Neural cell (in vitro differentiated cells): ENCODE measurements around the gene DCN. TPM values are rescaled to one million over a fixed set of nuclear protein-coding genes. Genes with fewer than 3 reads are reported as not detected.

ENCODE experiments used
- H2AFZ ChIP-seq: fragments of 200-600, 300-800 bp; sonication (generic), shearing (Covaris generic); 2 replicates; pipeline ENCODE4 v1.6.0; 2014; ENCODE audit warnings: low read depth, mild to moderate bottlenecking, antibody characterized with exemption, low read length, moderate library complexity
- H3F3A ChIP-seq: fragments of 200-600 bp; shearing (Covaris generic); 2 replicates; pipeline ENCODE4 v1.6.1; 2016; ENCODE audit warnings: mild to moderate bottlenecking, moderate library complexity, mixed read lengths, antibody characterized with exemption, low read length; ENCODE audit not compliant: insufficient read depth, poor library complexity, severe bottlenecking
- H3K27ac ChIP-seq: fragments of 200-600, 300-800 bp; sonication (generic), shearing (Covaris generic); 2 replicates; pipeline ENCODE4 v1.5.1; 2014; ENCODE audit warnings: mild to moderate bottlenecking, low read length, moderate library complexity
- H3K27me3 ChIP-seq: fragments of 300-800, 200-600 bp; sonication (generic), shearing (Covaris generic); 2 replicates; pipeline ENCODE4 v1.6.0; 2014; ENCODE audit warnings: mild to moderate bottlenecking, low read depth, low read length, moderate library complexity; ENCODE audit not compliant: insufficient read depth
- H3K36me3 ChIP-seq: fragments of 300-800, 200-600 bp; sonication (generic), shearing (Covaris generic); 2 replicates; pipeline ENCODE4 v1.5.1; 2014; ENCODE audit warnings: mild to moderate bottlenecking, antibody characterized with exemption, low read length, moderate library complexity; ENCODE audit not compliant: insufficient read depth
- H3K4me2 ChIP-seq: fragments of 300-800, 200-600 bp; sonication (generic), shearing (Covaris generic); 2 replicates; pipeline ENCODE4 v1.6.0; 2014; ENCODE audit warnings: mild to moderate bottlenecking, low read length
- H3K4me3 ChIP-seq: fragments of 300-800, 200-600 bp; sonication (generic), shearing (Covaris generic); 2 replicates; pipeline ENCODE4 v1.5.1; 2014; ENCODE audit warnings: mild to moderate bottlenecking, low read length, moderate library complexity
- H3K79me2 ChIP-seq: fragments of 200-600 bp; shearing (Covaris generic); replicated peaks from 2 replicates; pipeline ENCODE4 v1.6.0; 2014; ENCODE audit warnings: mild to moderate bottlenecking, low read length, moderate library complexity; ENCODE audit not compliant: insufficient read depth
- H3K9ac ChIP-seq: fragments of 300-800, 200-600 bp; sonication (generic), shearing (Covaris generic); 2 replicates; pipeline ENCODE4 v1.6.1; 2016; ENCODE audit warnings: mild to moderate bottlenecking, low read length, mixed read lengths
- H3K9me2 ChIP-seq: fragments of 200-600 bp; shearing (Covaris generic); 2 replicates; pipeline ENCODE4 v1.6.1; 2016; ENCODE audit warnings: mild to moderate bottlenecking, low read length, mixed read lengths; ENCODE audit not compliant: insufficient read depth
- H3K9me3 ChIP-seq: fragments of 200-600, 300-800 bp; sonication (generic), shearing (Covaris generic); 2 replicates; pipeline ENCODE4 v1.6.1; 2016; ENCODE audit warnings: mild to moderate bottlenecking, mixed run types, low read length, moderate library complexity, mixed read lengths
- H4K20me1 ChIP-seq: fragments of 200-600 bp; shearing (Covaris generic); 2 replicates; pipeline ENCODE4 v1.6.1; 2016; ENCODE audit warnings: mild to moderate bottlenecking, mixed run types; ENCODE audit not compliant: insufficient read depth
- EP300 ChIP-seq: fragments of 450-650 bp; conservative IDR thresholded peaks from 2 replicates; pipeline ENCODE4 v1.6.1; 2014; ENCODE audit warnings: antibody characterized with exemption, mild to moderate bottlenecking, moderate library complexity; ENCODE audit not compliant: poor library complexity, severe bottlenecking
- EZH2 ChIP-seq: fragments of 200-600, 300-800 bp; shearing (Covaris generic), sonication (generic); IDR thresholded peaks from 2 replicates; pipeline ENCODE4 v1.6.1; 2014; ENCODE audit warnings: antibody characterized with exemption, low read length, borderline replicate concordance, mild to moderate bottlenecking; ENCODE audit not compliant: insufficient read depth, poor library complexity, severe bottlenecking
- MXI1 ChIP-seq: fragments of 450-650 bp; conservative IDR thresholded peaks from 2 replicates; pipeline ENCODE4 v1.6.1; 2014; ENCODE audit warnings: antibody characterized with exemption, mild to moderate bottlenecking; ENCODE audit not compliant: poor library complexity, severe bottlenecking
- POLR2AphosphoS5 ChIP-seq: IDR thresholded peaks from 2 replicates; pipeline ENCODE4 v1.6.1; 2012
- RAD21 ChIP-seq: fragments of 450-650 bp; conservative IDR thresholded peaks from 2 replicates; pipeline ENCODE4 v1.6.1; 2014; ENCODE audit warnings: antibody characterized with exemption, mild to moderate bottlenecking, moderate library complexity
- REST ChIP-seq: IDR thresholded peaks from 2 replicates; pipeline ENCODE4 v1.6.1; 2012; ENCODE audit warnings: borderline replicate concordance
- SMC3 ChIP-seq: fragments of 450-650 bp; conservative IDR thresholded peaks from 2 replicates; pipeline ENCODE4 v1.6.1; 2014; ENCODE audit warnings: antibody characterized with exemption, mild to moderate bottlenecking, moderate library complexity; ENCODE audit not compliant: poor library complexity
- TAF1 ChIP-seq: IDR thresholded peaks from 2 replicates; pipeline ENCODE4 v1.6.1; 2012; ENCODE audit warnings: low read depth
- polyA plus RNA-seq: library from polyadenylated mRNA; depleted of rRNA; stranded (reverse); fragments of >200 nt; gene quantifications from 2 replicates; pipeline ENCODE4 v1.2.3, GENCODE V29; 2014
- TF ChIP-seq, protein P1 (sequence below): fragments of 450-650 bp; IDR thresholded peaks from 2 replicates; pipeline ENCODE4 v1.5.1; 2014; ENCODE audit warnings: antibody characterized with exemption, mild to moderate bottlenecking, moderate library complexity; ENCODE audit not compliant: poor library complexity, severe bottlenecking

Gene DCN
- polyA plus RNA-seq, 1 donor from 2014 or later: not detected

GRCh38 chr12:91155990-91156389, 26.6 kb downstream of the DCN start:
- Histone ChIP-seq H3K4me2 (no peak overlapping the region), H3K9me3 (no peaks in the 10 kb centered on the region), H3K9me2 (no peaks in the 10 kb centered on the region), H3K79me2 (no peaks in the 10 kb centered on the region), H3K27ac (no peak overlapping the region), H3K36me3 (no peaks in the 10 kb centered on the region), H2AFZ (no peak overlapping the region), H3F3A (no peaks in the 10 kb centered on the region), H3K27me3 (no peaks in the 10 kb centered on the region), H3K9ac (no peak overlapping the region), H4K20me1 (no peaks in the 10 kb centered on the region), H3K4me3 (no peak overlapping the region)
- no peak for TF ChIP-seq EP300
- no peak for TF ChIP-seq MXI1
- TF ChIP-seq REST: no peak

- Histone ChIP-seq H3K27ac (no peak overlapping the region), H3K9ac (no peak overlapping the region), H3K36me3 (no peaks in the 10 kb centered on the region), H3F3A (no peaks in the 10 kb centered on the region), H3K4me3 (no peak overlapping the region), H3K9me3 (no peaks in the 10 kb centered on the region), H3K4me2 (no peak overlapping the region), H3K9me2 (no peaks in the 10 kb centered on the region), H2AFZ (no peak overlapping the region), H3K79me2 (no peaks in the 10 kb centered on the region), H4K20me1 (no peaks in the 10 kb centered on the region), H3K27me3 (no peaks in the 10 kb centered on the region)
- no peak for TF ChIP-seq RAD21
- no peak for TF ChIP-seq TAF1
- TF ChIP-seq, protein P1, sequence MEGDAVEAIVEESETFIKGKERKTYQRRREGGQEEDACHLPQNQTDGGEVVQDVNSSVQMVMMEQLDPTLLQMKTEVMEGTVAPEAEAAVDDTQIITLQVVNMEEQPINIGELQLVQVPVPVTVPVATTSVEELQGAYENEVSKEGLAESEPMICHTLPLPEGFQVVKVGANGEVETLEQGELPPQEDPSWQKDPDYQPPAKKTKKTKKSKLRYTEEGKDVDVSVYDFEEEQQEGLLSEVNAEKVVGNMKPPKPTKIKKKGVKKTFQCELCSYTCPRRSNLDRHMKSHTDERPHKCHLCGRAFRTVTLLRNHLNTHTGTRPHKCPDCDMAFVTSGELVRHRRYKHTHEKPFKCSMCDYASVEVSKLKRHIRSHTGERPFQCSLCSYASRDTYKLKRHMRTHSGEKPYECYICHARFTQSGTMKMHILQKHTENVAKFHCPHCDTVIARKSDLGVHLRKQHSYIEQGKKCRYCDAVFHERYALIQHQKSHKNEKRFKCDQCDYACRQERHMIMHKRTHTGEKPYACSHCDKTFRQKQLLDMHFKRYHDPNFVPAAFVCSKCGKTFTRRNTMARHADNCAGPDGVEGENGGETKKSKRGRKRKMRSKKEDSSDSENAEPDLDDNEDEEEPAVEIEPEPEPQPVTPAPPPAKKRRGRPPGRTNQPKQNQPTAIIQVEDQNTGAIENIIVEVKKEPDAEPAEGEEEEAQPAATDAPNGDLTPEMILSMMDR: no peak
- no peak for TF ChIP-seq EP300
- no peak for TF ChIP-seq SMC3
- TF ChIP-seq MXI1: no peak
- TF ChIP-seq POLR2AphosphoS5: no peak
- TF ChIP-seq EZH2: no peak
- no peak for TF ChIP-seq REST
Measured at GRCh38 chr12:91154131-91154530, 28.5 kb downstream of the DCN start.
